Endothelial cell of umbilical vein (primary cell): Measurements from ENCODE around the gene TSHZ3.

ENCODE experiments used
- CTCF ChIP-seq, 2 donors: IDR thresholded peaks; 1 replicate in 1 of 2; 2 replicates in 1 of 2; pipeline ENCODE4 v1.5.1; 2011; ENCODE audit warnings: low read length in 2 of 2, mild to moderate bottlenecking in 2 of 2, moderate library complexity in 2 of 2, control low read depth in 1 of 2, inconsistent platforms in 1 of 2, low read depth in 1 of 2; ENCODE audit not compliant: insufficient read depth in 1 of 2; ENCODE audit errors: extremely low read depth in 1 of 2
- EZH2 ChIP-seq: IDR thresholded peaks from 2 replicates; pipeline ENCODE4 v1.6.1; 2012; ENCODE audit warnings: borderline replicate concordance, low read depth, mild to moderate bottlenecking, moderate library complexity, low read length, inconsistent platforms; ENCODE audit not compliant: severe bottlenecking
- FOS ChIP-seq: IDR thresholded peaks from 2 replicates; pipeline ENCODE4 v1.6.1; 2011; ENCODE audit warnings: mild to moderate bottlenecking, low read length, moderate library complexity, borderline replicate concordance; ENCODE audit not compliant: insufficient read depth
- POLR2A ChIP-seq: IDR thresholded peaks from 2 replicates; pipeline ENCODE4 v1.6.1; 2012; ENCODE audit warnings: low read depth, mild to moderate bottlenecking, control low read depth, low read length
- POLR2AphosphoS5 ChIP-seq: IDR thresholded peaks from 2 replicates; pipeline ENCODE4 v1.6.1; 2012; ENCODE audit warnings: low read depth, mild to moderate bottlenecking, control low read depth, low read length, moderate library complexity; ENCODE audit not compliant: insufficient read depth

GRCh38 chr19:31378404-31378803 is 29.2 kb upstream of the TSHZ3 start:
- TF ChIP-seq CTCF (IDR thresholded peaks at IDR 0.05; ENCODE audit: extremely low read depth in 1 of 2, insufficient read depth in 1 of 2, low read depth in 1 of 2, low read length in 2 of 2) (no peak), POLR2AphosphoS5 (no peak), POLR2A (no peak), EZH2 (no peak), FOS (no peak)
